ENCODE data around the gene EPS8L3. TPM values are rescaled to one million over a fixed set of nuclear protein-coding genes. Genes with fewer than 3 reads are reported as not detected.

EPS8L3 gene
- total RNA-seq, 1 experiment from 2014 or later = 0.17 TPM

DNA sequence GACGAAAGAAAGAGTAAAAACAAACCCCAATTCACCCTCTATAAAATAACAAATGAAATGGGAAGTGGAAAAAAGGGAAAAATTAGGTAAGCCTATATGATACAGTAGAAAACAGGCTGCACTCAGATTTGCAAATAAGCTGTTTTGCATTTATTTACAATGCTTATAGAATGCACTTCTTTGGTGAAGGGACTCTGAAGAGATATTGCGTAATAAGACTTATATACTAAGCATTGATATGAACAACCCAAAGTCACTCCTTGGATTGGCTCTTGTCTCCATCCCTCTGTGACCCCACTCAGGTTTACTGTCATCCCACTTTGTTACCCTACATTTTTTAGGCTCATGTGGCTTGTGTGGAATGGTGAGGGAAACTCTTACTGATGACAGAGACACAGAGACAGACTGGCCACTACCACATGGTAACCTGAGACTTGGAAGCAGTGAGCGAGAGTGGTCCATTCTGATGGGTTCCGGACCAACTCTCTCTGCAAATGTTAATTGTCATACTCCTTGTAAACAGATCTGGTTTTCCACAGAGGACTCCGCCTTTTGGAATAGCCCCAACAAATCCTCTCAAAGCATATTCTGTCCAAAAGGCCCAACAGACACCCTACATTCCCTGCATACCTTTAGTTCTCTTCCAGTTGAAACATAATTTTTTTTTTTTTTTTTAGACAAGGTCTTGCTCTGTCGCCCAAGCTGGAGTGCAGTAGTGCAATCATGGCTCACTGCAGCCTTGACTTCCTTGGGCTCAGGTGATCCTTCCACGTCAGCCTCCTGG lies 40.6 kb downstream of the EPS8L3 start (continued):
- TF ChIP-seq ZNF396 (CRISPR knock-in tag; IDR thresholded peaks at IDR 0.05; ENCODE audit: borderline replicate concordance) (no peak), SMAD4 (CRISPR knock-in tag; IDR thresholded peaks at IDR 0.05) (no peak), MXD4 (CRISPR knock-in tag; IDR thresholded peaks at IDR 0.05; ENCODE audit: borderline replicate concordance) (no peak), ZNF416 (CRISPR knock-in tag; IDR thresholded peaks at IDR 0.05) (no peak), FOXJ3 (CRISPR knock-in tag; IDR thresholded peaks at IDR 0.05; ENCODE audit: borderline replicate concordance) (no peak), CREB1 (CRISPR knock-in tag; IDR thresholded peaks at IDR 0.05) (no peak)
- TF ChIP-seq, protein P1, sequence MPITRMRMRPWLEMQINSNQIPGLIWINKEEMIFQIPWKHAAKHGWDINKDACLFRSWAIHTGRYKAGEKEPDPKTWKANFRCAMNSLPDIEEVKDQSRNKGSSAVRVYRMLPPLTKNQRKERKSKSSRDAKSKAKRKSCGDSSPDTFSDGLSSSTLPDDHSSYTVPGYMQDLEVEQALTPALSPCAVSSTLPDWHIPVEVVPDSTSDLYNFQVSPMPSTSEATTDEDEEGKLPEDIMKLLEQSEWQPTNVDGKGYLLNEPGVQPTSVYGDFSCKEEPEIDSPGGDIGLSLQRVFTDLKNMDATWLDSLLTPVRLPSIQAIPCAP (CRISPR knock-in tag; IDR thresholded peaks at IDR 0.05) = no peak

DNA sequence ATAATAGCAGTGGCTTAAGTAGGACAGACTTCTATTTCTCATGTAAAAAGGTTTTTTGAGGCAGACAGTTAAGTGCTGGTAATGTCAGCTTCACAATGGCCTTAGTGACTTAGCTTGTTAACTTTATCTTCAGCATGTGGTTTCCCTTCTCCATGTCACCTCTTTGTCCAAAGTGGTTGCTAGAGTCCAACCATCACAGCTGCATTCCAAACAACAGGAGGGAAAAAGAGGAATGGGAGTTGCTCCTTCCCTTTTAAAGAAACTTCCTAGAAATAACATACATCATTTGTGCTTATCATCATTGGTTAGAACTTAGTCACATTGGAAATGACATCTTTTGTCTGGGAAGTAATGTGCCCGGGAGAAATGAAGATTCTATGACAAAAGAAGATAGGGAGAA lies 41.8 kb downstream of the EPS8L3 start:
- DNase-seq (ENCODE audit: low spot score) (no peak), ATAC-seq (no peak)
- Mint-ChIP-seq H3K9me3 (peaks cover 26% of the 10 kb centered on the region), H3K36me3 (peaks cover 16% of the 10 kb centered on the region), H3K27ac (no peak overlapping the region), H3K27me3 (ENCODE audit: low read depth) (peaks cover 17% of the 10 kb centered on the region), H3K4me3 (no peak overlapping the region), H3K4me1 (no peaks in the 10 kb centered on the region)
- POLR2A ChIA-PET = no interaction called here
- CTCF ChIA-PET = interaction anchor here (2.3 kb wide), 1 partner anchor 82 kb away, joined by 7 read pairs; no protein-coding TSS in a partner anchor
- TF ChIP-seq, protein P2, sequence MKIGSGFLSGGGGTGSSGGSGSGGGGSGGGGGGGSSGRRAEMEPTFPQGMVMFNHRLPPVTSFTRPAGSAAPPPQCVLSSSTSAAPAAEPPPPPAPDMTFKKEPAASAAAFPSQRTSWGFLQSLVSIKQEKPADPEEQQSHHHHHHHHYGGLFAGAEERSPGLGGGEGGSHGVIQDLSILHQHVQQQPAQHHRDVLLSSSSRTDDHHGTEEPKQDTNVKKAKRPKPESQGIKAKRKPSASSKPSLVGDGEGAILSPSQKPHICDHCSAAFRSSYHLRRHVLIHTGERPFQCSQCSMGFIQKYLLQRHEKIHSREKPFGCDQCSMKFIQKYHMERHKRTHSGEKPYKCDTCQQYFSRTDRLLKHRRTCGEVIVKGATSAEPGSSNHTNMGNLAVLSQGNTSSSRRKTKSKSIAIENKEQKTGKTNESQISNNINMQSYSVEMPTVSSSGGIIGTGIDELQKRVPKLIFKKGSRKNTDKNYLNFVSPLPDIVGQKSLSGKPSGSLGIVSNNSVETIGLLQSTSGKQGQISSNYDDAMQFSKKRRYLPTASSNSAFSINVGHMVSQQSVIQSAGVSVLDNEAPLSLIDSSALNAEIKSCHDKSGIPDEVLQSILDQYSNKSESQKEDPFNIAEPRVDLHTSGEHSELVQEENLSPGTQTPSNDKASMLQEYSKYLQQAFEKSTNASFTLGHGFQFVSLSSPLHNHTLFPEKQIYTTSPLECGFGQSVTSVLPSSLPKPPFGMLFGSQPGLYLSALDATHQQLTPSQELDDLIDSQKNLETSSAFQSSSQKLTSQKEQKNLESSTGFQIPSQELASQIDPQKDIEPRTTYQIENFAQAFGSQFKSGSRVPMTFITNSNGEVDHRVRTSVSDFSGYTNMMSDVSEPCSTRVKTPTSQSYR (CRISPR knock-in tag; IDR thresholded peaks at IDR 0.05) = no peak
- TF ChIP-seq, protein P3, sequence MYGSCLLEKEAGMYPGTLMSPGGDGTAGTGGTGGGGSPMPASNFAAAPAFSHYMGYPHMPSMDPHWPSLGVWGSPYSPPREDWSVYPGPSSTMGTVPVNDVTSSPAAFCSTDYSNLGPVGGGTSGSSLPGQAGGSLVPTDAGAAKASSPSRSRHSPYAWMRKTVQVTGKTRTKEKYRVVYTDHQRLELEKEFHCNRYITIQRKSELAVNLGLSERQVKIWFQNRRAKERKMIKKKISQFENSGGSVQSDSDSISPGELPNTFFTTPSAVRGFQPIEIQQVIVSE (CRISPR knock-in tag; IDR thresholded peaks at IDR 0.05; ENCODE audit: borderline replicate concordance) = no peak
- no peak for TF ChIP-seq TP53 (CRISPR knock-in tag; IDR thresholded peaks at IDR 0.05)
- TF ChIP-seq, protein P1 (CRISPR knock-in tag; IDR thresholded peaks at IDR 0.05) = no peak
- TF ChIP-seq, protein P4, sequence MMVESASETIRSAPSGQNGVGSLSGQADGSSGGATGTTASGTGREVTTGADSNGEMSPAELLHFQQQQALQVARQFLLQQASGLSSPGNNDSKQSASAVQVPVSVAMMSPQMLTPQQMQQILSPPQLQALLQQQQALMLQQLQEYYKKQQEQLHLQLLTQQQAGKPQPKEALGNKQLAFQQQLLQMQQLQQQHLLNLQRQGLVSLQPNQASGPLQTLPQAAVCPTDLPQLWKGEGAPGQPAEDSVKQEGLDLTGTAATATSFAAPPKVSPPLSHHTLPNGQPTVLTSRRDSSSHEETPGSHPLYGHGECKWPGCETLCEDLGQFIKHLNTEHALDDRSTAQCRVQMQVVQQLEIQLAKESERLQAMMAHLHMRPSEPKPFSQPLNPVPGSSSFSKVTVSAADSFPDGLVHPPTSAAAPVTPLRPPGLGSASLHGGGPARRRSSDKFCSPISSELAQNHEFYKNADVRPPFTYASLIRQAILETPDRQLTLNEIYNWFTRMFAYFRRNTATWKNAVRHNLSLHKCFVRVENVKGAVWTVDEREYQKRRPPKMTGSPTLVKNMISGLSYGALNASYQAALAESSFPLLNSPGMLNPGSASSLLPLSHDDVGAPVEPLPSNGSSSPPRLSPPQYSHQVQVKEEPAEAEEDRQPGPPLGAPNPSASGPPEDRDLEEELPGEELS (CRISPR knock-in tag; IDR thresholded peaks at IDR 0.05) = no peak
- TF ChIP-seq TEAD4 (CRISPR knock-in tag; IDR thresholded peaks at IDR 0.05) = no peak
- TF ChIP-seq SP1 (CRISPR knock-in tag; conservative IDR thresholded peaks at IDR 0.05) = no peak
- TF ChIP-seq HMGA2 (CRISPR knock-in tag; IDR thresholded peaks at IDR 0.05) = no peak
- TF ChIP-seq ZNF121 (CRISPR knock-in tag; IDR thresholded peaks at IDR 0.05) = no peak
- no peak for TF ChIP-seq RELA (CRISPR knock-in tag; IDR thresholded peaks at IDR 0.05; ENCODE audit: borderline replicate concordance)
- TF ChIP-seq E2F4 (CRISPR knock-in tag; IDR thresholded peaks at IDR 0.05; ENCODE audit: borderline replicate concordance, low read depth) = no peak
- no peak for TF ChIP-seq TCF7 (CRISPR knock-in tag; IDR thresholded peaks at IDR 0.05; ENCODE audit: low read depth)
- no peak for TF ChIP-seq NR3C1 (CRISPR knock-in tag; conservative IDR thresholded peaks at IDR 0.05; ENCODE audit: low read depth)
- TF ChIP-seq, protein P5, sequence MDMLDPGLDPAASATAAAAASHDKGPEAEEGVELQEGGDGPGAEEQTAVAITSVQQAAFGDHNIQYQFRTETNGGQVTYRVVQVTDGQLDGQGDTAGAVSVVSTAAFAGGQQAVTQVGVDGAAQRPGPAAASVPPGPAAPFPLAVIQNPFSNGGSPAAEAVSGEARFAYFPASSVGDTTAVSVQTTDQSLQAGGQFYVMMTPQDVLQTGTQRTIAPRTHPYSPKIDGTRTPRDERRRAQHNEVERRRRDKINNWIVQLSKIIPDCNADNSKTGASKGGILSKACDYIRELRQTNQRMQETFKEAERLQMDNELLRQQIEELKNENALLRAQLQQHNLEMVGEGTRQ (CRISPR knock-in tag; IDR thresholded peaks at IDR 0.05) = no peak
